Glomerular endothelial cell (primary cell): ENCODE measurements around the gene RPUSD1. TPM values are rescaled to one million over a fixed set of nuclear protein-coding genes. Genes with fewer than 3 reads are reported as not detected.
"Not testable (repeated sequence)": the region's sequence is repeated elsewhere in the genome, so short reads cannot be mapped to it uniquely, and the experiment has no call there.

ENCODE experiments used
- DNase-seq: peaks from one replicate; pipeline ENCODE4 v3.0.0-alpha.2; 2011; ENCODE audit warnings: low read depth, low spot score; ENCODE audit errors: extremely low read depth
- total RNA-seq: library from RNA; depleted of rRNA; stranded (reverse); fragments of >200 nt; gene quantifications from 2 replicates; pipeline ENCODE4 v1.2.3, GENCODE V29; 2015

Gene RPUSD1
- 35.9 and 42.1 TPM in 2 replicates for total RNA-seq

GRCh38 chr16:787978-788398, at the start of gene RPUSD1:
TSS of gene RPUSD1 (minus strand) at chr16:788381. CDS start at chr16:787737, 644 bp downstream.
- no peak for DNase-seq

GRCh38 chr16:836822-837221, 48.6 kb upstream of the RPUSD1 start:
- DNase-seq = not testable (repeated sequence)

- no peak for DNase-seq
Observed at GRCh38 chr16:836221-836620, 48.0 kb upstream of the RPUSD1 start.

GRCh38 chr16:835373-835772, 47.2 kb upstream of the RPUSD1 start:
- no peak for DNase-seq

- no peak for DNase-seq
Observed at GRCh38 chr16:833411-833810, 45.2 kb upstream of the RPUSD1 start.

- DNase-seq = no peak
Observed at GRCh38 chr16:832652-833336, 44.6 kb upstream of the RPUSD1 start.

GRCh38 chr16:831571-832413, 43.6 kb upstream of the RPUSD1 start:
- no peak for DNase-seq

GRCh38 chr16:830871-831570, 42.8 kb upstream of the RPUSD1 start:
- no peak for DNase-seq

GRCh38 chr16:830107-830870, 42.1 kb upstream of the RPUSD1 start:
- DNase-seq = no peak

- no peak for DNase-seq
Observed at GRCh38 chr16:828891-829290, 40.7 kb upstream of the RPUSD1 start.

GRCh38 chr16:827513-827912, 39.3 kb upstream of the RPUSD1 start:
- no peak for DNase-seq

GRCh38 chr16:825341-826061, 37.3 kb upstream of the RPUSD1 start:
- DNase-seq = no peak

GRCh38 chr16:824601-825000, 36.4 kb upstream of the RPUSD1 start:
- no peak for DNase-seq

- DNase-seq = no peak
Observed at GRCh38 chr16:824194-824593, 36.0 kb upstream of the RPUSD1 start.

GRCh38 chr16:822909-823297, 34.7 kb upstream of the RPUSD1 start:
- no peak for DNase-seq

- no peak for DNase-seq
Observed at GRCh38 chr16:822174-822908, 34.2 kb upstream of the RPUSD1 start.

GRCh38 chr16:821751-822150, 33.6 kb upstream of the RPUSD1 start:
- DNase-seq = no peak

- DNase-seq = no peak
Observed at GRCh38 chr16:820748-821147, 32.6 kb upstream of the RPUSD1 start.

- not testable (repeated sequence) for DNase-seq
Observed at GRCh38 chr16:820044-820408, 31.8 kb upstream of the RPUSD1 start.
